ENCODE results near the gene ADAMTS13.

Gene ADAMTS13

GRCh38 chr9:133474215-133474614 lies 52.0 kb downstream of the ADAMTS13 start:
- DNase-seq, result no peak

- DNase-seq, result no peak
These were observed 52.7 kb downstream of the ADAMTS13 start for GRCh38 chr9:133474853-133475252.

- DNase-seq, result no peak
These were observed 53.3 kb downstream of the ADAMTS13 start for GRCh38 chr9:133475292-133476012.

GRCh38 chr9:133476036-133476931 lies 54.1 kb downstream of the ADAMTS13 start:
- no peak for DNase-seq

- DNase-seq, result no peak
These were observed 54.8 kb downstream of the ADAMTS13 start for GRCh38 chr9:133476941-133477340.

GRCh38 chr9:133477461-133477860 lies 55.3 kb downstream of the ADAMTS13 start:
- no peak for DNase-seq

- DNase-seq, result no peak
These were observed 56.1 kb downstream of the ADAMTS13 start for GRCh38 chr9:133477992-133478850.

GRCh38 chr9:133478851-133479711 lies 56.9 kb downstream of the ADAMTS13 start, which contains the start of gene SLC2A6:
SLC2A6 (minus strand) TSS chr9:133479099; CDS start chr9:133479059, 40 bp downstream.
- peak; percentile 37 to 81 (median 70) for DNase-seq

- no peak for DNase-seq
These were observed 61.4 kb downstream of the ADAMTS13 start for GRCh38 chr9:133483611-133484010.

GRCh38 chr9:133484671-133485437 lies 62.7 kb downstream of the ADAMTS13 start:
- no peak for DNase-seq

- no peak for DNase-seq
These were observed 63.5 kb downstream of the ADAMTS13 start for GRCh38 chr9:133485531-133486260.

GRCh38 chr9:133487331-133487725 lies 65.2 kb downstream of the ADAMTS13 start:
- no peak for DNase-seq

- DNase-seq, result no peak
These were observed 66.6 kb downstream of the ADAMTS13 start for GRCh38 chr9:133488686-133489252.

- DNase-seq, result no peak
These were observed 67.4 kb downstream of the ADAMTS13 start for GRCh38 chr9:133489253-133490190.

GRCh38 chr9:133490201-133490681 lies 68.1 kb downstream of the ADAMTS13 start:
- DNase-seq, result no peak

- no peak for DNase-seq
These were observed 68.9 kb downstream of the ADAMTS13 start for GRCh38 chr9:133490865-133491655.

GRCh38 chr9:133491656-133491925 lies 69.4 kb downstream of the ADAMTS13 start:
- no peak for DNase-seq

Data from stimulated activated naive CD4-positive, alpha-beta T cell (primary cell).